ENCODE results near the gene ZFAND3.

DNA sequence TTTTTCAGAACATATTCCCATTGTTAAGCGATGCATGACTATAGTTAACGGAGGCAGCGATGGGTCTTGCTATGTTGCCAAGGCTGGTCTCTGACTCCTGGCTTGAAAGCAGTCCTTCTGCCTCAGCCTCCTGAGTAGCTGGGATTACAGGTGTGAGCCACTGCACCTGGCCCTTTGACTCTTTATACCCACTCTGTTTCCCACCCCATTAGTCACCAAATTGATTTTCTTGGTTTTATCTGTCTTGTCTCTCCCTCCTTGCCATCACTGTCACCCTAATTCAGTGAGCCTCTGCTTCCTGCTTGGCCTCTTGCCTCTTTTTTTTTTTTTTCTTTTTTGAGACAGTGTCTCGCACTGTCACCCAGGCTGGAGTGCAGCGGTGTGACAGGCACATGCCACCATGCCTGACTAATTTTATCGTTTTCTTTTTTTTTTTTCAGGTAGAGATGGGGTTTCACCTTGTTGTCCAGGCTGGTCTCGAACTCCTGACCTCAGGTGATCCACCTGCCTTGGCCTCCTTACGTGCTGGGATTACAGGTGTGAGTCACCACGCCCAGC, 31.3 kb downstream of the ZFAND3 start:
- TF ChIP-seq GATA3 (IDR thresholded peaks at IDR 0.05; ENCODE audit: low read depth, low read length), result no peak
- TF ChIP-seq GATA2 (IDR thresholded peaks at IDR 0.05; ENCODE audit: low read depth, low read length), result no peak
